Panc1 (cell line): ENCODE data around the gene ATP8B2. TPM values are rescaled to one million over a fixed set of nuclear protein-coding genes. Genes with fewer than 3 reads are reported as not detected.
"Not testable (repeated sequence)": the region's sequence is repeated elsewhere in the genome, so short reads cannot be mapped to it uniquely, and the experiment has no call there.

Experiments
- ATAC-seq: fragments of 200-7000 bp; cut with Tn5 transposase; 2 replicates; pipeline ENCODE4 v1.9.1; 2020; ENCODE audit warnings: mild to moderate bottlenecking, moderate library complexity
- BruUV-seq: library from RNA; stranded (reverse); fragments of 400-500 nt; replicated peaks from 2 replicates; lab custom pipeline; 2021; lab: Mats Ljungman, UMichigan
- CTCF ChIA-PET: fragments of 300-600 bp; sonication (Branson Sonifier 250); formaldehyde crosslinking; loops from one replicate; lab custom pipeline; 2022; ENCODE audit warnings: antibody characterized with exemption; lab: Charles Lee
- POLR2A ChIA-PET: fragments of 300-600 bp; sonication (Branson Sonifier 250); formaldehyde crosslinking; loops from one replicate; lab custom pipeline; 2022; ENCODE audit warnings: antibody characterized with exemption; lab: Charles Lee
- DNase-seq: peaks from one replicate; pipeline ENCODE4 v3.0.0-alpha.2; 2010; ENCODE audit warnings: low read depth, low spot score
- H3K27ac ChIP-seq: 2 replicates; pipeline ENCODE4 v1.5.1; 2011; ENCODE audit warnings: mild to moderate bottlenecking, low read length, inconsistent platforms
- H3K27me3 ChIP-seq: fragments of 200-500 bp; sonication (Bioruptor generic); 2 replicates; pipeline ENCODE4 v1.6.0; 2014; ENCODE audit warnings: low read length, inconsistent platforms; ENCODE audit not compliant: control insufficient read depth, insufficient read depth
- H3K36me3 ChIP-seq: fragments of 200-500 bp; sonication (Bioruptor generic); 2 replicates; pipeline ENCODE4 v1.5.1; 2014; ENCODE audit warnings: inconsistent platforms, mild to moderate bottlenecking, low read length, moderate library complexity; ENCODE audit not compliant: control insufficient read depth, insufficient read depth
- H3K4me1 ChIP-seq: 2 replicates; pipeline ENCODE4 v1.5.1; 2011; ENCODE audit warnings: inconsistent platforms, mild to moderate bottlenecking, low read length, moderate library complexity; ENCODE audit not compliant: control insufficient read depth, insufficient read depth
- H3K4me3 ChIP-seq, 2 experiments: 2 replicates each; pipeline ENCODE4 v1.5.1; 2011 to 2012; ENCODE audit warnings: low read depth in 2 of 2, low read length in 2 of 2, mild to moderate bottlenecking in 2 of 2, inconsistent platforms in 1 of 2, moderate library complexity in 1 of 2
- H3K9me3 ChIP-seq: fragments of 200-500 bp; sonication (Bioruptor generic); 2 replicates; pipeline ENCODE4 v1.5.1; 2014; ENCODE audit warnings: low read depth, mild to moderate bottlenecking, inconsistent platforms, low read length, moderate library complexity; ENCODE audit not compliant: control insufficient read depth, insufficient read depth
- POLR2AphosphoS5 ChIP-seq: IDR thresholded peaks from 2 replicates; pipeline ENCODE4 v1.6.1; 2012; ENCODE audit warnings: mild to moderate bottlenecking, low read depth, low read length, moderate library complexity
- SIN3A ChIP-seq: IDR thresholded peaks from 2 replicates; pipeline ENCODE4 v1.6.1; 2012; ENCODE audit warnings: low read depth, mild to moderate bottlenecking, low read length, moderate library complexity, borderline replicate concordance; ENCODE audit not compliant: insufficient read depth
- TCF7L2 ChIP-seq: IDR thresholded peaks from 2 replicates; pipeline ENCODE4 v1.6.1; 2011; ENCODE audit warnings: mild to moderate bottlenecking, low read depth, low read length, inconsistent platforms
- in situ Hi-C: cut with HindIII; loops from 2 replicates; pipeline ENCODE4 v1.10.0; 2016; ENCODE audit warnings: low sequenced_read_pairs, low pct_unique_long_range_greater_than_20kb
- intact Hi-C: fragments of 100-400 bp; cut with micrococcal nuclease; formaldehyde crosslinking; loops from one replicate; pipeline ENCODE4 v1.10.0; 2022; ENCODE audit not compliant: unreplicated experiment
- total RNA-seq: library from RNA; stranded (reverse); gene quantifications from one replicate; pipeline ENCODE4 v1.2.1, GENCODE V29; 2021; ENCODE audit not compliant: unreplicated experiment
- TF ChIP-seq, protein P1 (sequence below), 2 experiments: IDR thresholded peaks; 2 replicates each; pipeline ENCODE4 v1.6.1; 2011 to 2012; ENCODE audit warnings: low read depth in 2 of 2, control low read depth in 1 of 2, low read length in 1 of 2, mild to moderate bottlenecking in 1 of 2, moderate library complexity in 1 of 2; ENCODE audit not compliant: insufficient read depth in 1 of 2

The ATP8B2 gene
- total RNA-seq, 1 experiment from 2014 or later = 14.7 TPM

DNA sequence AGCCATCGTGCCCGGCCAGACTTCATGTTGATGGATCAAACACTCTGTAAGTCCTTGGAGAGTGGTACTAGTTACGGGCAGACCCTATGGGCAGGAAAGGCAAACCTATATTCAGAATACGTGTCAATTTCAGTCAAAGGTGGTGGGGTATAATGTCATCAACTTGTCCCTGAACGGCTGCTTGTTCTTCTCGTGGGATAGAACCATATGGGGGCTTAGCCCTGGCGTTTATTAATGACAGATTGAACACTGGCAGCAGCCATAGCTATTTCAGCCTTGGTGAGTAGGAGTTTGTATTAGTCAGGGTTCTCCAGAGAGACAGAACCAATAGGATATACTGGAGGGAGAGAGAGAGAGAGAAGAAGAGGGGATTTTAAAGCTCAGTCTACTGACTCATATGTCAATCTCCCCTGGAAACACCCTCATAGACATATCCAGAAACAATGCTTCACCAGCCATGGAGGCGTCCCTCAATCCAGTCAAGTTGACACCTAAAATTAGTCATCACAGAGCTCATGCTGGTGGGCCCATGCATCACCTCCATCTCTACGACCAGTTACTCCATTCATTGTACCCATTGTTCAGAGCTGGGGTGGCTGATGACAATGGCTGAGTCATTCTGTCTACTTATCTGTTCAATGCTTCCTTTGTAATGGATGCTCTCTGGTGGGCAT lies 20.5 kb upstream of the ATP8B2 start:
- in situ Hi-C loops = no loop called here
- intact Hi-C loops = no loop called here
- BruUV-seq = no TSS peak
- no peak; the same call in 1 of the 2 replicates for ATAC-seq
- POLR2A ChIA-PET = no interaction called here
- no peak for TF ChIP-seq TCF7L2
- TF ChIP-seq, protein P1, sequence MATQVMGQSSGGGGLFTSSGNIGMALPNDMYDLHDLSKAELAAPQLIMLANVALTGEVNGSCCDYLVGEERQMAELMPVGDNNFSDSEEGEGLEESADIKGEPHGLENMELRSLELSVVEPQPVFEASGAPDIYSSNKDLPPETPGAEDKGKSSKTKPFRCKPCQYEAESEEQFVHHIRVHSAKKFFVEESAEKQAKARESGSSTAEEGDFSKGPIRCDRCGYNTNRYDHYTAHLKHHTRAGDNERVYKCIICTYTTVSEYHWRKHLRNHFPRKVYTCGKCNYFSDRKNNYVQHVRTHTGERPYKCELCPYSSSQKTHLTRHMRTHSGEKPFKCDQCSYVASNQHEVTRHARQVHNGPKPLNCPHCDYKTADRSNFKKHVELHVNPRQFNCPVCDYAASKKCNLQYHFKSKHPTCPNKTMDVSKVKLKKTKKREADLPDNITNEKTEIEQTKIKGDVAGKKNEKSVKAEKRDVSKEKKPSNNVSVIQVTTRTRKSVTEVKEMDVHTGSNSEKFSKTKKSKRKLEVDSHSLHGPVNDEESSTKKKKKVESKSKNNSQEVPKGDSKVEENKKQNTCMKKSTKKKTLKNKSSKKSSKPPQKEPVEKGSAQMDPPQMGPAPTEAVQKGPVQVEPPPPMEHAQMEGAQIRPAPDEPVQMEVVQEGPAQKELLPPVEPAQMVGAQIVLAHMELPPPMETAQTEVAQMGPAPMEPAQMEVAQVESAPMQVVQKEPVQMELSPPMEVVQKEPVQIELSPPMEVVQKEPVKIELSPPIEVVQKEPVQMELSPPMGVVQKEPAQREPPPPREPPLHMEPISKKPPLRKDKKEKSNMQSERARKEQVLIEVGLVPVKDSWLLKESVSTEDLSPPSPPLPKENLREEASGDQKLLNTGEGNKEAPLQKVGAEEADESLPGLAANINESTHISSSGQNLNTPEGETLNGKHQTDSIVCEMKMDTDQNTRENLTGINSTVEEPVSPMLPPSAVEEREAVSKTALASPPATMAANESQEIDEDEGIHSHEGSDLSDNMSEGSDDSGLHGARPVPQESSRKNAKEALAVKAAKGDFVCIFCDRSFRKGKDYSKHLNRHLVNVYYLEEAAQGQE (IDR thresholded peaks at IDR 0.05; ENCODE audit: insufficient read depth in 1 of 2, low read depth in 2 of 2, low read length in 1 of 2) = no peak
- no peak for TF ChIP-seq SIN3A
- no peak for TF ChIP-seq POLR2AphosphoS5
- Histone ChIP-seq H3K4me3 (no peak overlapping the region), H3K27me3 (no peaks in the 10 kb centered on the region), H3K9me3 (no peaks in the 10 kb centered on the region), H3K4me1 (no peaks in the 10 kb centered on the region), H3K36me3 (no peaks in the 10 kb centered on the region), H3K27ac (no peak overlapping the region)
- no peak for DNase-seq
- CTCF ChIA-PET = no interaction called here

DNA sequence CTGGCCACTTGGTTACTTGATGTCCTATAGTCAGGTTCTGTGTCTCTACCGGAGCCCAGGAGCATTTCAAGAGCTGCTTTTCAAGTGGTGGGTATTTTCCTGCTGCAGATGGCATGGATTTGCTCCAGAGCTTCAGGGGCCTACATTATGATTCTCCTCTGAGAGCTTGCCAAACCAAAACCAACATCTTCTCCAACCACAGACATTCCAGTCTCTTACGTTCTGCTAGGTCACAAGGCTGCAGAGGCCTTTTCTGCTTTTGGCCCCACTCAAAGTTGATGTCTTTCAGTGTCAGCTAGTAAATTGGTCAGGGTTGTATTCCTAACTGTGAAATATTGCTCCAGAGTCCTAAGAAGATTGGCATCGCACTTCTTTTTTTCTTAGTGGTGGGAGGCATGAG lies 19.2 kb upstream of the ATP8B2 start:
- Histone ChIP-seq H3K4me3 (no peak overlapping the region), H3K36me3 (no peaks in the 10 kb centered on the region), H3K27me3 (no peaks in the 10 kb centered on the region), H3K9me3 (no peaks in the 10 kb centered on the region), H3K27ac (no peak overlapping the region), H3K4me1 (no peaks in the 10 kb centered on the region)
- in situ Hi-C loops = no loop called here
- TF ChIP-seq SIN3A = no peak
- no TSS peak for BruUV-seq
- DNase-seq (no peak), ATAC-seq (no peak)
- POLR2A ChIA-PET = interaction anchor here (0.6 kb wide), 1 partner anchor 17 kb away, joined by 3 read pairs; no protein-coding TSS in a partner anchor
- intact Hi-C loops = no loop called here
- CTCF ChIA-PET = no interaction called here

DNA sequence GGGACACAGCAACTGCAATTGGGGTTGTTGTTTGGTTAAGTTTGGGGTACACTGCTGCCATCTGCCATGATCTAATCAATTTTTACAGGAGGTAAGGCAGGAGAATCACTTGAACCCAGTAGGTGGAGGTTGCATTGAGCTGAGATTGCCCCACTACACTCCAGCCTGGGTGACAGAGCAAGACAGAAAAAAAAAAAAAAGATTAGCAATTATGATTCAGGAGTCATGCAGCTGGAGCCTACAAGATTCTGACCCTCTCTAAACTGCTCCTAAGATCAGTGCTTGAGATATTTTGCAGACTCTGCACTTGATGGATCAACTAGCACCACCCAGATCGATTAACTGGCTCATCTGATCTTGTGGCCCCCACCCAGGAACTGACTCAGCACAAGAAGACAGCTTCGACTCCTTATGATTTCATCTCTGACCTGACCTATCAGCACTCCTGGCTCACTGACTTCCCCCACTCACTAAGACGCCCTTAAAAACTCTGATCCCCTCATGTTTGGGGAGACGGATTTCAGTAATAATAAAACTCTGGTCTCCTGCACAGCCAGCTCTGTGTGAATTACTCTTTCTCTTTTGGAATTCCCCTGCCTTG lies 17.6 kb upstream of the ATP8B2 start:
- CTCF ChIA-PET, H3K4me1 ChIP-seq, ATAC-seq, POLR2A ChIA-PET, H3K27ac ChIP-seq, H3K36me3 ChIP-seq, H3K4me3 ChIP-seq, intact Hi-C loops, BruUV-seq, H3K27me3 ChIP-seq, H3K9me3 ChIP-seq, DNase-seq, in situ Hi-C loops: not testable (repeated sequence)

DNA sequence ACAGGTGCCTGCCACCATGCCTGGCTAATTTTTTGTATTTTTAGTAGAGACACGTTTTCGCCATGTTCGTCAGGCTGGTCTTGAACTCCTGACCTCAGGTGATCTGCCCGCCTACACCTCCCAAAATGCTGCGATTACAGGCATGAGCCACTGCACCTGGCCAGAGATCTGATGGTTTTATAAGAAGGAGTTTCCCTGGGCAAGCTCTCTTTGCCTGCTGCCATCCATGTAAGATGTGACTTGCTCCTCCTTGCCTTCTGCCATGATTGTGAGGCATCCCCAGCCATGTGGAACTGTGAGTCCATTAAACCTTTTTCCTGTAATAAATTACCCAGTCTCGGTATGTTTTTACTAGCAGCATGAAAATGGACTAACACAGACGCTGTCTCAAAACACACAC lies 16.2 kb upstream of the ATP8B2 start:
- H3K4me1 ChIP-seq, H3K36me3 ChIP-seq, H3K27me3 ChIP-seq, DNase-seq, intact Hi-C loops, H3K9me3 ChIP-seq, in situ Hi-C loops, ATAC-seq, CTCF ChIA-PET, BruUV-seq, H3K27ac ChIP-seq, POLR2A ChIA-PET, H3K4me3 ChIP-seq: not testable (repeated sequence)

DNA sequence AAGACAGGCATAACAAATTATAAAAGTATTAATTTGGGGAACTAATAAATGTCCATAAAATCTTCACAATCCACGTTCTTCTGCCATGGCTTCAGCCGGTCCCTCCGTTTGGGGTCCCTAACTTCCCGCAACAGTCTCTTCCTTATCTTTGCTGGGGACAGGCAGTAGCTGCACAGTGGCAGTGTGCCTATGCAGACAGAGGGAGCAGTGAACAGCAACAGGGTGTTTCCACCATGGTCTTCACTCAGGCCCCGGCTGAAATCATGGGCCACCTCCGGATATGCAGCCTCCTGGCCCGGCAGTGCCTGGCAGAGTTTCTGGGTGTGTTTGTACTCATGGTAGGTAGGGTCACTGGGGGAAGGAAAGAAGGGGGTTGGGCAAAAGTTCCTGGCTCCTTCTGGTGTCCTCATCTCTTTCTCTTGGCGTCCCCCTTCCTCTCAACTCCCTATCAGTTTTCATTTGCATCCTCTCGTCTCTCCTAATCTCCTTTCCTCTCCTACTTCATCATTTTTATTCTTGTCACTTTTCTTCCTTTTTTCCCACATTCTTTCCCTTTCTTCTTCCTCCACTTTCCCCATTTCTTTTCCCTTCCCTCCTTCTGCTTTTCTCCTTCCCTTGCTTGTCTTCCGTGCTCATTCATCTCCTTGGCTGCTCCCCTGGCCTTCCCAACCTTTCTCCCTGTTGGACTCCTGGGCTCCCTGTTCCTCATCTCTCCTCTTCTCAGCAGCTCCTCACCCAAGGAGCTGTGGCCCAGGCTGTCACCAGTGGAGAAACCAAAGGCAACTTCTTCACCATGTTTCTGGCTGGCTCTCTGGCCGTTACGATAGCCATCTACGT lies 12.9 kb upstream of the ATP8B2 start:
- POLR2A ChIA-PET, H3K27me3 ChIP-seq, H3K27ac ChIP-seq, intact Hi-C loops, H3K4me1 ChIP-seq, H3K9me3 ChIP-seq, H3K36me3 ChIP-seq, H3K4me3 ChIP-seq, BruUV-seq, CTCF ChIA-PET, ATAC-seq, DNase-seq, in situ Hi-C loops: not testable (repeated sequence)
